ENCODE measurements around the gene USP50.
"Not testable (repeated sequence)": the region's sequence is repeated elsewhere in the genome, so short reads cannot be mapped to it uniquely, and the experiment has no call there.

USP50 gene

DNA sequence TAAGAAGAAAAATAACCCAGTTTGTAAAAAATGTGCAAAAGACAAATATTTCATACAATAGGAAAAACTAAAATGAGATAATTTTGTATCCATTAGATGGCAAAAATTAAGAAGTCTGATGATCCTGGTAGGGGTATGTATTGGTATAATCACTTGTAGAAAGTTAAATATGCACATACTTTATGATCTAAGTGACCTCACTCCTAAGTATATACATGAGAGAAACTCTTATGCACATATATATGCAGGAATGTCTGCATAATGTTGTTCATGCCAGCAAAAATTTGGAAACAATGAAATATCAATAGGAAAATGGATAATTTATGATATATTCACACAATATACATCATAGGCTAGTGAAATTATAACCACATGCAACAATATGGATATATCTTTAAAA lies 33.5 kb downstream of the USP50 start:
- TF ChIP-seq, protein P1, sequence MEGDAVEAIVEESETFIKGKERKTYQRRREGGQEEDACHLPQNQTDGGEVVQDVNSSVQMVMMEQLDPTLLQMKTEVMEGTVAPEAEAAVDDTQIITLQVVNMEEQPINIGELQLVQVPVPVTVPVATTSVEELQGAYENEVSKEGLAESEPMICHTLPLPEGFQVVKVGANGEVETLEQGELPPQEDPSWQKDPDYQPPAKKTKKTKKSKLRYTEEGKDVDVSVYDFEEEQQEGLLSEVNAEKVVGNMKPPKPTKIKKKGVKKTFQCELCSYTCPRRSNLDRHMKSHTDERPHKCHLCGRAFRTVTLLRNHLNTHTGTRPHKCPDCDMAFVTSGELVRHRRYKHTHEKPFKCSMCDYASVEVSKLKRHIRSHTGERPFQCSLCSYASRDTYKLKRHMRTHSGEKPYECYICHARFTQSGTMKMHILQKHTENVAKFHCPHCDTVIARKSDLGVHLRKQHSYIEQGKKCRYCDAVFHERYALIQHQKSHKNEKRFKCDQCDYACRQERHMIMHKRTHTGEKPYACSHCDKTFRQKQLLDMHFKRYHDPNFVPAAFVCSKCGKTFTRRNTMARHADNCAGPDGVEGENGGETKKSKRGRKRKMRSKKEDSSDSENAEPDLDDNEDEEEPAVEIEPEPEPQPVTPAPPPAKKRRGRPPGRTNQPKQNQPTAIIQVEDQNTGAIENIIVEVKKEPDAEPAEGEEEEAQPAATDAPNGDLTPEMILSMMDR (IDR thresholded peaks at IDR 0.05; ENCODE audit: insufficient read depth, low read depth, low read length, missing control alignments) = no peak
- H3K4me3 ChIP-seq (ENCODE audit: low read length) = no peak overlapping the region
- no peak for DNase-seq (ENCODE audit: low read depth)

DNA sequence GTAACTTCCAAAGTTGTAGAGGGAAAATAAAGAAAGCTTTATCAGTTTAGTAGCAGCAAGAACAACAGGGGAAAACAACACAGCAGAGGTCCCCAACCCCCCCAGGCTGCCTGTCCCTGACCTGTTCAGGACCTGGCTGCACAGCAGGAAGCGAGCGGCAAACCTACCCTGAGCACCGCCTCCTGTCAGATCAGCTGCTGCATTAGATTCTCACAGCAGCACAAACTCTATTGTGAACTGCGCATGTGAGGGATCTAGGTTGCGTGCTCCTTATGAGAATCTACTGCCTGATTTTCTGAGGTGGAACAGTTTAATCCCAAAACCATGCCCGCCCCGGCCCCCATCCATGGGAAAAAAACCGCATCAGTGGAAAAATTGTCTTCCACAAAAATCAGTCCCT lies 40.3 kb downstream of the USP50 start:
- DNase-seq (ENCODE audit: low read depth) = no peak
- TF ChIP-seq, protein P1 (IDR thresholded peaks at IDR 0.05; ENCODE audit: insufficient read depth, low read depth, low read length, missing control alignments) = no peak
- no peak overlapping the region for H3K4me3 ChIP-seq (ENCODE audit: low read length)

- not testable (repeated sequence) for DNase-seq (ENCODE audit: low read depth); H3K4me3 ChIP-seq (ENCODE audit: low read length)
Observed at GRCh38 chr15:50505656-50506055, 40.8 kb downstream of the USP50 start.

GRCh38 chr15:50503144-50503543 lies 43.3 kb downstream of the USP50 start:
- no peak overlapping the region for H3K4me3 ChIP-seq (ENCODE audit: low read length)
- TF ChIP-seq, protein P1 (IDR thresholded peaks at IDR 0.05; ENCODE audit: insufficient read depth, low read depth, low read length, missing control alignments) = no peak
- no peak for DNase-seq (ENCODE audit: low read depth)

DNA sequence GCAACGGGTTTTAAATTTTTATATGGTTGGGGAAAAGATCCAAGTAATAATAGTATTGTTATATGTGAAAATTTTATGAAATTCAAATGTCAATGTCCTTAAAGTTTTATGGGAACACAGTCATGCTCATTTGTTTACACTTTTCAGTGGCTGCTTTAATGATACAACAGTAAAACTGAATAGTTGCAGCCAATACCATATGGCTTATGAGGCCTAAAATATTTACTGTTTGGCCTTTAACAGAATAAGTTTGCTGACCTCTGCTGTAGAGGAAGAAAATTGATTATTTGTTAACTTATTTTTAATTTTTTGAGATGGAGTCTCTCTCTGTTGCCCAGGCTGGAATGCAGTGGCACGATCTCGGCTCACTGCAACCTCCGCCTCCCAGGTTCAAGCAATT lies 44.7 kb downstream of the USP50 start:
- H3K4me3 ChIP-seq (ENCODE audit: low read length) = no peak overlapping the region
- DNase-seq (ENCODE audit: low read depth) = no peak
- TF ChIP-seq, protein P1 (IDR thresholded peaks at IDR 0.05; ENCODE audit: insufficient read depth, low read depth, low read length, missing control alignments) = no peak

- DNase-seq (ENCODE audit: low read depth) = no peak
- H3K4me3 ChIP-seq (ENCODE audit: low read length) = no peak overlapping the region
Observed at GRCh38 chr15:50500352-50500751, 46.1 kb downstream of the USP50 start.

DNA sequence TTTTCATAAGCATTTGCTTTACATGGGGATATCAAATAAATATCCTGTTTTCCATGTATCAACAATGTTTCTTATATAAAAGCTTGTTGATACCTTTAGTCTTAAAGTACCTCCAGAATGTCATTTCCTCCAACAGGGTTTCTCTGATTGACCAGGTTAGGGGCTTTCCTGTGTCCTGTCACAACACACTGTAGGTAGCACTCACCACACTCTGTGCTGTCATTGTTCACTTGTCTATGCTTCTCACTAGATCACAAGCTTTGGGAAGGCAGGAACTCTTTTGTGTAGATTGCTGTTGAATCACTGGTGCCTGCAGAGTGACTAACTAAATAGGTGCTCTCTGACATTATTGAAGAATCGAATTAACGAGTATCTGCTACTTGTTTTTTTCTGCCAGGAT lies 49.8 kb downstream of the USP50 start:
- TF ChIP-seq, protein P1 (IDR thresholded peaks at IDR 0.05; ENCODE audit: insufficient read depth, low read depth, low read length, missing control alignments) = no peak
- no peak overlapping the region for H3K4me3 ChIP-seq (ENCODE audit: low read length)

More at GRCh38 chr15:50500352-50500751, 46.1 kb downstream of the USP50 start:
- TF ChIP-seq, protein P1 (IDR thresholded peaks at IDR 0.05; ENCODE audit: insufficient read depth, low read depth, low read length, missing control alignments) = no peak

GRCh38 chr15:50494547-50494946 lies 51.9 kb downstream of the USP50 start:
- DNase-seq (ENCODE audit: low read depth); H3K4me3 ChIP-seq (ENCODE audit: low read length): not testable (repeated sequence)

More for the DNA sequence above, 49.8 kb downstream of the USP50 start:
- no peak for DNase-seq (ENCODE audit: low read depth)

Measured in epithelial cell of esophagus (primary cell).